Islet of Langerhans (tissue), 1 donor: ENCODE measurements around the gene NGEF.
"Not testable (repeated sequence)": the region's sequence is repeated elsewhere in the genome, so short reads cannot be mapped to it uniquely, and the experiment has no call there.

ENCODE experiments used
- FAIRE-seq: peaks from one replicate; lab custom pipeline; 2011; peaks lifted over from hg19 to GRCh38; lab: Jason Lieb, UNC

NGEF gene

GRCh38 chr2:232927032-232927792, 85.8 kb downstream of the NGEF start:
- FAIRE-seq = no peak

- FAIRE-seq = no peak
These were observed 86.6 kb downstream of the NGEF start for GRCh38 chr2:232926431-232926939.

- no peak for FAIRE-seq
These were observed 87.3 kb downstream of the NGEF start for GRCh38 chr2:232925821-232926156.

- no peak for FAIRE-seq
These were observed 87.8 kb downstream of the NGEF start for GRCh38 chr2:232925153-232925820.

- FAIRE-seq = no peak
These were observed 88.6 kb downstream of the NGEF start for GRCh38 chr2:232924433-232924832.

- no peak for FAIRE-seq
These were observed 92.3 kb downstream of the NGEF start for GRCh38 chr2:232920760-232921159.

- FAIRE-seq = no peak
These were observed 93.0 kb downstream of the NGEF start for GRCh38 chr2:232920055-232920454.

- FAIRE-seq = no peak
These were observed 93.9 kb downstream of the NGEF start for GRCh38 chr2:232919141-232919540.

GRCh38 chr2:232913903-232914302, 99.2 kb downstream of the NGEF start:
- FAIRE-seq = no peak

GRCh38 chr2:232911712-232912277, 101.3 kb downstream of the NGEF start:
- no peak for FAIRE-seq

GRCh38 chr2:232910376-232910775, 102.7 kb downstream of the NGEF start:
- FAIRE-seq = no peak

GRCh38 chr2:232908695-232909094, 104.4 kb downstream of the NGEF start:
- FAIRE-seq = no peak

- not testable (repeated sequence) for FAIRE-seq
These were observed 105.4 kb downstream of the NGEF start for GRCh38 chr2:232907718-232908085.

GRCh38 chr2:232906867-232907717, 106.0 kb downstream of the NGEF start:
- not testable (repeated sequence) for FAIRE-seq

GRCh38 chr2:232903989-232904388, 109.1 kb downstream of the NGEF start:
- FAIRE-seq = no peak

GRCh38 chr2:232901736-232902578, 111.1 kb downstream of the NGEF start:
- no peak for FAIRE-seq

GRCh38 chr2:232900811-232901735, 112.0 kb downstream of the NGEF start:
- no peak for FAIRE-seq

- FAIRE-seq = no peak
These were observed 114.2 kb downstream of the NGEF start for GRCh38 chr2:232898592-232899543.
